ENCODE measurements around the gene TMPRSS13. TPM values are rescaled to one million over a fixed set of nuclear protein-coding genes. Genes with fewer than 3 reads are reported as not detected.

The TMPRSS13 gene
- total RNA-seq, 4 donors from 2014 or later, result not detected

DNA sequence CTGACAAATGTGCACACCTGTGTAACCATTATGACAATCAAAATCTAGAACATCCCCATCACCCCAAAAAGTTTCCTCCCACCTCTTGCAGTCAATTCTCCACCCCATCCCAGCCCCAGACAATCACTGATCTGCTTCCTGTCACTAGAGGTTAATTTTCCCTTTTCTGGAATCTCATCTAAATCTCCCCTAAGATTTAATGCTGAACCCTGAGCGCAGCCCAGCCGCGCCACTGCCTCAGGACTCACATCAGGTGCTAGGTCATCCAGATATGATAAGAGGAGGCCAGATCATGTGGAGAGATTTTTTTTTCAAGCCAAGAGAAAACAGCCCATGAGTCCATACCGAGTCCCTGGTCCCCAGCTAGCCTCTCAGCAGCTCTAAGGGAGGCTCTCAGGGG, 4.3 kb upstream of the TMPRSS13 start:
- Histone ChIP-seq H3K36me3 (no peaks in the 10 kb centered on the region), H3K4me3 (no peak overlapping the region), H3K27ac (replicated peaks in 1 of 4) (no peak overlapping the region), H3K27me3 (peaks cover 0 to 18% (median 0%) of the 10 kb centered on the region in 4 donors), H3K4me1 (peaks cover 0 to 2% (median 0%) of the 10 kb centered on the region in 4 donors), H3K9me3 (no peaks in the 10 kb centered on the region)
- 98% methylated on average over 4 of the region's 4 CpGs for WGBS
- no peak for TF ChIP-seq POLR2A (IDR thresholded peaks at IDR 0.05; ENCODE audit: low read depth)
- TF ChIP-seq CTCF (IDR thresholded peaks at IDR 0.05), result no peak
- TF ChIP-seq POLR2AphosphoS5 (IDR thresholded peaks at IDR 0.05), result no peak
- TF ChIP-seq EP300 (IDR thresholded peaks at IDR 0.05), result no peak
- intact Hi-C loops (cut with DNase I), result no loop called here
- no peak for DNase-seq (ENCODE audit: extremely low spot score)

GRCh38 chr11:117932947-117933346, 3.7 kb upstream of the TMPRSS13 start:
- intact Hi-C loops (cut with DNase I), result no loop called here
- no peaks in the 10 kb centered on the region for H3K36me3 ChIP-seq
- 87% methylated on average over 3 of the region's 3 CpGs for whole genome bisulfite sequencing
- TF ChIP-seq POLR2AphosphoS5 (IDR thresholded peaks at IDR 0.05) (no peak), CTCF (IDR thresholded peaks at IDR 0.05) (no peak), EP300 (IDR thresholded peaks at IDR 0.05) (no peak), POLR2A (IDR thresholded peaks at IDR 0.05; ENCODE audit: low read depth) (no peak)
- no peak for DNase-seq (ENCODE audit: extremely low spot score)
- H3K9me3 ChIP-seq, result no peaks in the 10 kb centered on the region
- no peak overlapping the region for H3K4me3 ChIP-seq
- H3K27ac ChIP-seq (replicated peaks in 1 of 4), result no peak overlapping the region
- H3K27me3 ChIP-seq, result peaks cover 0 to 19% (median 0%) of the 10 kb centered on the region in 4 donors
- H3K4me1 ChIP-seq, result peaks cover 0 to 2% (median 0%) of the 10 kb centered on the region in 4 donors

GRCh38 chr11:117932426-117932825, 3.2 kb upstream of the TMPRSS13 start:
- H3K9me3 ChIP-seq, result no peaks in the 10 kb centered on the region
- H3K4me1 ChIP-seq, result peaks cover 0 to 2% (median 0%) of the 10 kb centered on the region in 4 donors
- H3K4me3 ChIP-seq, result no peak overlapping the region
- DNase-seq (ENCODE audit: extremely low spot score), result no peak
- no peaks in the 10 kb centered on the region for H3K36me3 ChIP-seq
- intact Hi-C loops (cut with DNase I), result no loop called here
- no peak overlapping the region for H3K27ac ChIP-seq (replicated peaks in 1 of 4)
- 95% methylated on average over 6 of the region's 6 CpGs for WGBS
- no peak for TF ChIP-seq POLR2A (IDR thresholded peaks at IDR 0.05; ENCODE audit: low read depth)
- H3K27me3 ChIP-seq, result peaks cover 0 to 19% (median 0%) of the 10 kb centered on the region in 4 donors

DNA sequence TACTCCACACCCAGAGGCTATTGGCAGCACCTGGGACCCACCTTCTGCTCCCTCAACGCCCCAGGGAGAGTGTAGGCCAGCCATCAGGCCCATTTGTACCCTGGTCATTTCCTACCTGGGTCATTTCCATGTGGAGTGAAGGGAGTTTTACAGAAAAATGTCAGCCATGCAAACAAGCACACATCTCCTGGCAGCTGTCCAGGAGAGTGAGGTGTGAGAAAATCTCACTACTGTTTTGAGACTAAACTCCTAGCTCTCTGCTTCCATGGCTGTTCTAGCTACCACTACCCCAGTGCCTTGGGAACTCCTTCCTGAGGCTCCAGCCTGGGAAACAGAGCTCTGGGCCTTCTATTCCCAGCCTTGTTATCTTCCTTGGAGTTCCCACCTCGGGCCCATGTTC, 2.8 kb upstream of the TMPRSS13 start:
- peaks cover 0 to 2% (median 0%) of the 10 kb centered on the region in 4 donors for H3K4me1 ChIP-seq
- no peaks in the 10 kb centered on the region for H3K9me3 ChIP-seq
- intact Hi-C loops (cut with DNase I), result no loop called here
- peaks cover 0 to 19% (median 0%) of the 10 kb centered on the region in 4 donors for H3K27me3 ChIP-seq
- DNase-seq (ENCODE audit: extremely low spot score), result no peak
- WGBS, result 91% methylated on average over 1 of the region's 2 CpGs
- no peak overlapping the region for H3K27ac ChIP-seq (replicated peaks in 1 of 4)
- no peaks in the 10 kb centered on the region for H3K36me3 ChIP-seq
- TF ChIP-seq POLR2AphosphoS5 (IDR thresholded peaks at IDR 0.05), result no peak
- TF ChIP-seq EP300 (IDR thresholded peaks at IDR 0.05), result no peak
- no peak for TF ChIP-seq CTCF (IDR thresholded peaks at IDR 0.05)
- TF ChIP-seq POLR2A (IDR thresholded peaks at IDR 0.05; ENCODE audit: low read depth), result no peak
- H3K4me3 ChIP-seq, result no peak overlapping the region

DNA sequence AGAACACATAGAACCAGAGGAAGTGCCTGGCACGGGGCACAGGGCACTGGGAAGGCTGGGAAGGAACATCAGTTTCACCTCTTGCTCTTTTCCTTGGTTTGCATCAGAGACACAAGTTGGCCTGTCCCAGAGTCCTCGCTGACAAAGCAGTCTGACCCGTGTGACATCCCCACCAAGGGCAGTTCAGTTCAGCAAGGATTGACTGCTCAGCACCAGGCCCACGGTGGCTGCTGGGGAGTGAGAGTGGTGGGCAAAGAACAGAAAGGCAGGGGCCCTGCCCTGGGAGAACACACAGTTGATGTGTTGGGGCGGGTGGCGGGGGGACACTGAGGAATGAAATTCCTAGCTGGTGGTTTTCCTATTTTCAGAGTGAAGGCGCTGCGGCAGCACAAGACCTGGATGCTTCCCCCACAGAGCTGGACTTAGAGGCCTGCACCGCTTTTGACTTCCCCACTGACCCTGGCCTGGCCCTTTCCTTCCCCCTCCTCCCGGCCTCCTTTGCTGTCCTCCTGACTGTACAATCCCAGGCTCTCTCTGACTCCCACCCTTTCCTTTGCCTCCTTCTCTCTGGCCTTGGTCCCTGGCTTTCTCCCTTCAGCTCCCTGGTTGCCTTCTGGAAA, 2.2 kb upstream of the TMPRSS13 start:
- Histone ChIP-seq H3K4me3 (no peak overlapping the region), H3K4me1 (peaks cover 0 to 2% (median 0%) of the 10 kb centered on the region in 4 donors), H3K36me3 (no peaks in the 10 kb centered on the region), H3K9me3 (no peaks in the 10 kb centered on the region), H3K27me3 (peaks cover 0 to 19% (median 0%) of the 10 kb centered on the region in 4 donors), H3K27ac (replicated peaks in 1 of 4) (no peak overlapping the region)
- no peak for TF ChIP-seq POLR2AphosphoS5 (IDR thresholded peaks at IDR 0.05)
- no peak for TF ChIP-seq CTCF (IDR thresholded peaks at IDR 0.05)
- TF ChIP-seq EP300 (IDR thresholded peaks at IDR 0.05), result no peak
- TF ChIP-seq POLR2A (IDR thresholded peaks at IDR 0.05; ENCODE audit: low read depth), result no peak
- no peak for DNase-seq (ENCODE audit: extremely low spot score)
- WGBS, result 87% methylated on average over 10 of the region's 10 CpGs
- intact Hi-C loops (cut with DNase I), result no loop called here
